Activated T-cell treated with anti-CD3 and anti-CD28 coated beads, Interleukin-2, amount 50 U/mL, for 1 hour (primary cell): ENCODE measurements around the gene MAPT.
"Not testable (repeated sequence)": the region's sequence is repeated elsewhere in the genome, so short reads cannot be mapped to it uniquely, and the experiment has no call there.

ENCODE experiments used
- DNase-seq: peaks from one replicate; pipeline ENCODE4 v3.0.0-alpha.2; 2020

The MAPT gene

GRCh38 chr17:46013502-46014165, 119.3 kb downstream of the MAPT start:
- no peak for DNase-seq

GRCh38 chr17:46019408-46019925, 125.1 kb downstream of the MAPT start:
- DNase-seq = peak; percentile 2

- DNase-seq = peak; percentile 50
These were observed 125.8 kb downstream of the MAPT start for GRCh38 chr17:46020023-46020761.

- DNase-seq = no peak
These were observed 126.6 kb downstream of the MAPT start for GRCh38 chr17:46020998-46021397.

GRCh38 chr17:46023366-46023765, 129.0 kb downstream of the MAPT start:
- not testable (repeated sequence) for DNase-seq

GRCh38 chr17:46023783-46024388, 129.5 kb downstream of the MAPT start:
- DNase-seq = no peak

- DNase-seq = no peak
These were observed 130.2 kb downstream of the MAPT start for GRCh38 chr17:46024590-46024989.

- no peak for DNase-seq
These were observed 130.7 kb downstream of the MAPT start for GRCh38 chr17:46025060-46025459.

- DNase-seq = no peak
These were observed 131.3 kb downstream of the MAPT start for GRCh38 chr17:46025510-46026165.

- DNase-seq = no peak
These were observed 132.1 kb downstream of the MAPT start for GRCh38 chr17:46026166-46027047.

- DNase-seq = no peak
These were observed 133.0 kb downstream of the MAPT start for GRCh38 chr17:46027048-46027975.

- no peak for DNase-seq
These were observed 133.6 kb downstream of the MAPT start for GRCh38 chr17:46027976-46028325.

- no peak for DNase-seq
These were observed 134.0 kb downstream of the MAPT start for GRCh38 chr17:46028374-46028773.

- no peak for DNase-seq
These were observed 134.7 kb downstream of the MAPT start for GRCh38 chr17:46028981-46029565.

GRCh38 chr17:46029627-46030026, 135.3 kb downstream of the MAPT start:
- no peak for DNase-seq

- no peak for DNase-seq
These were observed 136.4 kb downstream of the MAPT start for GRCh38 chr17:46030752-46031151.

GRCh38 chr17:46031440-46031839, 137.1 kb downstream of the MAPT start:
- DNase-seq = no peak

GRCh38 chr17:46031920-46032319, 137.6 kb downstream of the MAPT start:
- no peak for DNase-seq

- DNase-seq = no peak
These were observed 138.6 kb downstream of the MAPT start for GRCh38 chr17:46032909-46033308.

- no peak for DNase-seq
These were observed 139.0 kb downstream of the MAPT start for GRCh38 chr17:46033392-46033791.
